GM13977 (cell line): Measurements from ENCODE around the gene LCE3E.
"Not testable (repeated sequence)": the region's sequence is repeated elsewhere in the genome, so short reads cannot be mapped to it uniquely, and the experiment has no call there.

ENCODE experiments used
- DNase-seq: peaks from one replicate; pipeline ENCODE4 v3.0.0; 2012; ENCODE audit warnings: low spot score
- CTCF ChIP-seq: IDR thresholded peaks from 2 replicates; pipeline ENCODE4 v1.5.1; 2012; ENCODE audit warnings: mild to moderate bottlenecking, control low read depth; ENCODE audit not compliant: insufficient read depth; ENCODE audit errors: extremely low read depth, missing control alignments
- in situ Hi-C: fragments of 300-500 bp; cut with MboI; formaldehyde crosslinking; loops from one replicate; pipeline ENCODE4 v1.12.0; 2022; ENCODE audit warnings: low sequenced_read_pairs, low pct_unique_long_range_greater_than_20kb, mixed read lengths, inconsistent platforms; ENCODE audit not compliant: unreplicated experiment

Gene LCE3E

DNA sequence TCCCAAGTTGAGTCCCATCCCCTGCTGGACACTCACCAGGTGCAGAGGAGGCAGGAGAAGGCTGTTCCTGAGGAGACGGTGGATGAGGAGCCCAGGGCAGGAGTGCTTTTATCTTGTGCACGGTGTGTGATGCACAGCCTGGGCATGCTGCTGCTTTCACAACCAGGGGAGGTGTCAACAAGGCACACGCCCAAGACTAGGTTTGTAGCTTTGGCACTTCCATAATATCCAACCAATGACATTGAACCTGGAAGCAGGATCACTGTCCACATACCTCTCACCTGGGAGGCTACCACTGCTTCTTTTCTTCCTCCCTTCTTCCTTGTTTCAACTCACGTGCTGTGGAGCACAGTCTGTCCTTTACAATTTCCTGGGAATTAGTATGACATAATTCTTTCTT, 13.9 kb upstream of the LCE3E start, which contains the start of gene LCE3D:
TSS of gene LCE3D (minus strand) at position 84 of the 400 bp plus-strand sequence. CDS start 580 bp downstream, outside the sequence.
- in situ Hi-C loops: no loop called here
- DNase-seq: no peak
- no peak for TF ChIP-seq CTCF

- DNase-seq, in situ Hi-C loops: not testable (repeated sequence)
Measured at GRCh38 chr1:152579526-152579925, 12.9 kb upstream of the LCE3E start.

DNA sequence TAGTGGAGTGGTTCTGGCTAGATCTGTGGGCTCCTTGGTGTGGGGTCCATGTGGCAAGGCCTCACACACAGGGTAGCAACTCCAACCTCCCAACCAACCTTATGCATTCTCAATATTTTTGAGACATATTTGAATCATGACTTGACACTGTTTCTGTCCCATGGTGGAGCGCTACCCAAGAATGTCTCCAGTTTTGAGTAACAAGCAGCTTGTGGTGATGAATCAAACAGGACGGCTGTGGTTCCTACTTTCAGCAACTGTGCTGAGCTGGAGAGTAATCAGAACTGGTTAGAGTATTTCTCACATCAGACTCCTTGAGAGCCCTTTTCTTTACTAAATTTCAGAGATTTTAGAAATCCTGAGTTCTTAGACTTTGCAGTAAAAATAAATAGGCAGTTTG, 10.6 kb upstream of the LCE3E start:
- in situ Hi-C loops: no loop called here
- peak; percentile 52 for DNase-seq
- no peak for TF ChIP-seq CTCF

GRCh38 chr1:152565535-152566215, 905 bp downstream of the LCE3E start:
- in situ Hi-C loops: no loop called here
- no peak for TF ChIP-seq CTCF
- DNase-seq: no peak

GRCh38 chr1:152565115-152565514, 1.5 kb downstream of the LCE3E start:
- in situ Hi-C loops: no loop called here
- no peak for TF ChIP-seq CTCF
- DNase-seq: peak; percentile 37

DNA sequence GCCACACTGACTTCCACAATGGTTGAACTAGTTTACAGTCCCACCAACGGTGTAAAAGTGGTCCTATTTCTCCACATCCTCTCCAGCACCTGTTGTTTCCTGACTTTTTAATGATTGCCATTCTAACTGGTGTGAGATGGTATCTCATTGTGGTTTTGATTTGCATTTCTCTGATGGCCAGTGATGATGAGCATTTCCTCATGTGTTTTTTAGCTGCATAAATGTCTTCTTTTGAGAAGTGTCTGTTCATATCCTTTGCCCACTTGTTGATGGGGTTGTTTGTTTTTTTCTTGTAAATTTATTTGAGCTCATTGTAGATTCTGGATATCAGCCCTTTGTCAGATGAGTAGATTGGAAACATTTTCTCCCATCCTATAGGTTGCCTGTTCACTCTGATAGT, 18.2 kb downstream of the LCE3E start:
- DNase-seq, in situ Hi-C loops: not testable (repeated sequence)

DNA sequence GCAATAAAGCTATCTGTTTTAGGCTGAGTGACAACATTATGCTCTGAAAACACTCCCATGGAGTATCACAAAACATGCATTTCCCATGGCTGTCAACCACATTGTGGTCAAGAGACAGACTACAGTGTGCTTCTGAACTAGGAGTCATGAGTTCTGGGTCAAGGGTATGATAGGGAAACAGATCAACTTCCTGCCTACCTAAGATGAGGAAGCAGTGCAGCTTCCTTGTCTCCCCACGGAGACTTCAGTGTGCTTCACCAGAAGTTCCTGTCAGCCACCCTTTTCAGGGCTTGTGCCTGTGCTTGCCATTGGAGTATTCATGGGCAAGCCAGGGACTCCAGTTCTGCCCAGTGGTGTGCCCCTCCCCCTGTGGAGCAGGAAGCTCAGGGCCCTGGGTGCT, 19.9 kb downstream of the LCE3E start:
- in situ Hi-C loops: no loop called here
- DNase-seq: no peak
- no peak for TF ChIP-seq CTCF

- peak; percentile 38 for TF ChIP-seq CTCF
- no peak for DNase-seq
- in situ Hi-C loops: no loop called here
Measured at GRCh38 chr1:152543820-152544219, 22.8 kb downstream of the LCE3E start.
